ENCODE data around the gene RPS25.

RPS25 gene

GRCh38 chr11:119031912-119032280, 13.8 kb upstream of the RPS25 start:
- no peak for TF ChIP-seq CTCF (IDR thresholded peaks at IDR 0.05; ENCODE audit: extremely low read depth, missing control alignments)
- no peak for DNase-seq (ENCODE audit: low spot score)

DNA sequence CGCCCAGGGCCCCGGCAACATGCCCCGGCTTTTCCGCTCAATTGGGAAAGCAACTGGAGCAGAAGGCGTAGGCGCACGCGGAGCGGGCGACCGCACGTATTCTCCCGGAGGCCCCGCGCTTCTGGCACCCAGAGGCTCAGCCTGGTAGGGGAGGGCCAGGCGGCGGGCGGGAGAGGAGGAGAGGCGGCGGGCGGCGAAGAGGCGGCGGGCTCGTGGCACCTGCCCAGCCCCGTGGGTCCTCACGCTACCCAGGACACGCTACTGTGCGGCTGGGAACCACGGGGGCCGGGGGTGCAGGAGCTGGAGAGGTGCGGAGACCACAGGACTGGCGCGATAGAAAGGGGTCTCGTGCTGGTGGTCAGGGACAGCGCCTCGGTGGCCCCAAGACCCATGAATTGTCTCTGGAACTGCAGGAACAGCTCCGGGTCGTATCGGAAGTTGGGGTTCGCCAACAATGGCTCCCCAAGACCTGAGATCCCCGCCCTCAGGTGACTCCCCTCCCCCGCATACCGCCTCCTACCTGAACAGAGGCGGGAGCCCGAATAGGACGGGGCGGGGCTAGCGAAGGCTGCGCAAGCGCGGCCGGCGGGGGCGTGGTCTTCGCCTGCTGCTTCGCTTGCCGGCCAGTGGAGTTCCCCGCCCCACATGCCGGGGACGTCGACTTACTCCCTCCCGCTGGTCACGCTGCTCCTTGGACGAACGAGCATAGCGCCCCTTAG, 12.3 kb upstream of the RPS25 start, which contains the start of gene SLC37A4:
Gene SLC37A4 (minus strand): TSS at position 549 of the 719 bp plus-strand sequence.
- DNase-seq (ENCODE audit: low spot score), result peak; percentile 98
- TF ChIP-seq CTCF (IDR thresholded peaks at IDR 0.05; ENCODE audit: extremely low read depth, missing control alignments), result peak; percentile 91

DNA sequence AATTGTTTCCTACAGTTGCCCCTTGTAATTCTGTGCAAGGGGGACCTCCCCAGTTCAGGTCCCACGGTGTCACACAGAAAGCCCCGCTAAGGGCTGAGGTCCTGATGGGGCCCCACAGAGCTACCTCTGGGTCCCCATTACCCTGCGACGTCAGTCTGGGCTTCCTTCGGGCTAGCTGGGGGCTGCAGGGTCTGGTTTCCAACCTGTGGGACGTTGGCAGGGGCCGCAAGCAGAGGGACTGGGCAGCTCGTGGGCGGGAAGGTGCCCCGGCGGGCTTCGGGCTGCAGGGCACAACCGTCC, 11.8 kb upstream of the RPS25 start:
- TF ChIP-seq CTCF (IDR thresholded peaks at IDR 0.05; ENCODE audit: extremely low read depth, missing control alignments), result no peak
- no peak for DNase-seq (ENCODE audit: low spot score)

GRCh38 chr11:119029340-119030028, 11.3 kb upstream of the RPS25 start:
- peak; percentile 43 for DNase-seq (ENCODE audit: low spot score)

GRCh38 chr11:119029069-119029339, 10.9 kb upstream of the RPS25 start:
- DNase-seq (ENCODE audit: low spot score), result no peak

More at GRCh38 chr11:119029340-119030028, 11.3 kb upstream of the RPS25 start:
- TF ChIP-seq CTCF (IDR thresholded peaks at IDR 0.05; ENCODE audit: extremely low read depth, missing control alignments), result no peak

DNA sequence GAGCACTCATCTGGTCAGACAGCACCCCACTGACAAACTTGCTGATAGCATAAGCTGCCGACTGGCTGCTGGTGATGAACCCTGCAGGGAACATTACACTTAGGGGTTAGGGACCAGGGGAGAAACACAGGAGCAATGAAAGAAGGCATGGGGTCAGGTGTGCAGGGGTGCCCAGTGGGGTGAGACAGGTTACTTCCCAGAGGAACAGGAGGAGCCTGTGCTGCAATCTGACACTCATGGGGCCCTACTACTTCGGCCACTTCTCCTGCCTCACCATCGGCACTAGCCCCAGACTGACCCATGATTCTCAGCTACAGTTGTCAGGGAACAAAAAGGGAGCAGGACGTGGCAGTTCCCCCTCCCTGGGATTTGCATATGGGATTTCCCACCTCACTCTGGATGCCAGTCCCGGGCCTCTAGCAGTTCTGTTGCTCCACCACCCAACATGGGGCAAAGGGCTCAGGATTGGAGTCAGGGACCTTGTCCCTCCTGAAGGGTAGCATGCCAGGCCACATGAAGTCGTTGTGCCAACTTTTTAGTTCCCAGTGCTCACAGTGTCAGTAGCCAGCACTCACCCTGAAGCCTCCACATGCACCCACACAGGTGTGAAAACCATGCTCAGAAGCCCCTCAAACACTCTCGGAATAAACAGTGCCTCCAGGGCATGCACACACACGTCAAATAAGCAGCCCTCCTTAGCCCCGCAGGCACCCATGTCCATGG, 10.4 kb upstream of the RPS25 start:
- no peak for DNase-seq (ENCODE audit: low spot score)
- no peak for TF ChIP-seq CTCF (IDR thresholded peaks at IDR 0.05; ENCODE audit: extremely low read depth, missing control alignments)

More at GRCh38 chr11:119029069-119029339, 10.9 kb upstream of the RPS25 start:
- TF ChIP-seq CTCF (IDR thresholded peaks at IDR 0.05; ENCODE audit: extremely low read depth, missing control alignments), result no peak
